Mesenchymal stem cell (in vitro differentiated cells and primary cell): Measurements from ENCODE around the gene YIF1B. TPM values are rescaled to one million over a fixed set of nuclear protein-coding genes. Genes with fewer than 3 reads are reported as not detected.
"Not testable (repeated sequence)": the region's sequence is repeated elsewhere in the genome, so short reads cannot be mapped to it uniquely, and the experiment has no call there.

Source experiments
- DNase-seq: peaks from one replicate; pipeline ENCODE4 v3.0.0-alpha.2; 2013
- H2AFZ ChIP-seq: one replicate; pipeline ENCODE4 v1.6.1; 2013; ENCODE audit warnings: low read depth, mild to moderate bottlenecking, control low read depth, inconsistent platforms, low read length, moderate library complexity
- H2AK5ac ChIP-seq: 2 replicates; pipeline ENCODE4 v1.6.1; 2013; ENCODE audit warnings: low read length, moderate library complexity, mild to moderate bottlenecking, inconsistent platforms; ENCODE audit not compliant: severe bottlenecking
- H2BK120ac ChIP-seq: one replicate; pipeline ENCODE4 v1.6.1; 2013; ENCODE audit warnings: low read depth, mild to moderate bottlenecking, inconsistent platforms, low read length, moderate library complexity
- H2BK12ac ChIP-seq, 2 experiments: one replicate each; pipeline ENCODE4 v1.6.1; 2013; ENCODE audit warnings: inconsistent platforms in 2 of 2, low read length in 2 of 2, mild to moderate bottlenecking in 2 of 2, moderate library complexity in 2 of 2, control low read depth in 1 of 2
- H2BK15ac ChIP-seq: one replicate; pipeline ENCODE4 v1.6.1; 2013; ENCODE audit warnings: mild to moderate bottlenecking, low read depth, inconsistent platforms; ENCODE audit not compliant: poor library complexity, severe bottlenecking
- H2BK5ac ChIP-seq: 2 replicates; pipeline ENCODE4 v1.6.1; 2013; ENCODE audit warnings: low read depth, mild to moderate bottlenecking, low read length, control low read depth, inconsistent platforms; ENCODE audit not compliant: poor library complexity, severe bottlenecking
- H3K14ac ChIP-seq, 2 experiments: one replicate each; pipeline ENCODE4 v1.6.1; 2013; ENCODE audit warnings: inconsistent platforms in 2 of 2, low read length in 2 of 2, control low read depth in 1 of 2, mild to moderate bottlenecking in 1 of 2, moderate library complexity in 1 of 2
- H3K18ac ChIP-seq, 2 experiments: one replicate each; pipeline ENCODE4 v1.6.1; 2013; ENCODE audit warnings: inconsistent platforms in 2 of 2, low read length in 2 of 2, control low read depth in 1 of 2, low read depth in 1 of 2, mild to moderate bottlenecking in 1 of 2
- H3K23ac ChIP-seq, 2 experiments: one replicate each; pipeline ENCODE4 v1.6.1; 2013; ENCODE audit warnings: inconsistent platforms in 2 of 2, low read length in 2 of 2, mild to moderate bottlenecking in 2 of 2, moderate library complexity in 2 of 2, control low read depth in 1 of 2
- H3K27ac ChIP-seq: 2 replicates; pipeline ENCODE4 v1.5.1; 2013; ENCODE audit warnings: mild to moderate bottlenecking, moderate library complexity, low read length, control low read depth, inconsistent platforms; ENCODE audit not compliant: poor library complexity, severe bottlenecking
- H3K27me3 ChIP-seq, 2 experiments: 2 replicates each; pipeline versions ENCODE4 v1.6.1 to v1.7.0; 2013; ENCODE audit warnings: low read length in 2 of 2, mild to moderate bottlenecking in 2 of 2, moderate library complexity in 2 of 2, control low read depth in 1 of 2, inconsistent platforms in 1 of 2; ENCODE audit not compliant: control insufficient read depth in 1 of 2, insufficient read depth in 1 of 2
- H3K36me3 ChIP-seq, 2 experiments: 2 replicates each; pipeline versions ENCODE4 v1.6.1 to v1.7.0; 2013; ENCODE audit warnings: low read length in 2 of 2, control low read depth in 1 of 2, inconsistent platforms in 1 of 2, low read depth in 1 of 2, mild to moderate bottlenecking in 1 of 2; ENCODE audit not compliant: insufficient read depth in 2 of 2, control insufficient read depth in 1 of 2
- H3K4ac ChIP-seq, 2 experiments: one replicate each; pipeline ENCODE4 v1.6.1; 2013; ENCODE audit warnings: inconsistent platforms in 2 of 2, low read length in 2 of 2, mild to moderate bottlenecking in 2 of 2, moderate library complexity in 2 of 2, control low read depth in 1 of 2, low read depth in 1 of 2
- H3K4me1 ChIP-seq: 2 replicates; pipeline ENCODE4 v1.6.1; 2013; ENCODE audit warnings: low read depth, low read length, control low read depth; ENCODE audit not compliant: control insufficient read depth, insufficient read depth
- H3K4me2 ChIP-seq: 2 replicates; pipeline ENCODE4 v1.6.1; 2013; ENCODE audit warnings: low read length, mild to moderate bottlenecking, inconsistent platforms; ENCODE audit not compliant: poor library complexity, severe bottlenecking
- H3K4me3 ChIP-seq, 2 experiments: 2 replicates each; pipeline versions ENCODE4 v1.5.1 to v1.7.0; 2013; ENCODE audit warnings: low read length in 2 of 2, mild to moderate bottlenecking in 2 of 2, control low read depth in 1 of 2, low read depth in 1 of 2; ENCODE audit not compliant: insufficient read depth in 1 of 2
- H3K79me1 ChIP-seq: replicated peaks from 2 replicates; pipeline ENCODE4 v1.6.1; 2013; ENCODE audit warnings: mild to moderate bottlenecking, control low read depth, low read length, inconsistent platforms; ENCODE audit not compliant: poor library complexity, severe bottlenecking
- H3K9ac ChIP-seq: 2 replicates; pipeline ENCODE4 v1.7.0; 2013; ENCODE audit warnings: mild to moderate bottlenecking, low read length, moderate library complexity
- H3K9me3 ChIP-seq: 2 replicates; pipeline ENCODE4 v1.7.0; 2013; ENCODE audit warnings: mild to moderate bottlenecking, low read length; ENCODE audit not compliant: control insufficient read depth
- H4K8ac ChIP-seq: one replicate; pipeline ENCODE4 v1.6.1; 2013; ENCODE audit warnings: inconsistent platforms, mild to moderate bottlenecking, low read length, moderate library complexity
- H4K91ac ChIP-seq: one replicate; pipeline ENCODE4 v1.6.1; 2013; ENCODE audit warnings: mild to moderate bottlenecking, low read length, inconsistent platforms
- whole genome bisulfite sequencing: methylation state at CpG from one replicate; pipeline ENCODE4 v1.1.7; 2013; ENCODE audit warnings: mixed read lengths; 5-methylcytosine and 5-hydroxymethylcytosine counted together
- polyA plus RNA-seq, 2 experiments: library from polyadenylated mRNA; stranded (reverse); fragments of 200-250 nt; gene quantifications; one replicate each; pipeline ENCODE4 v1.2.3, GENCODE V29; 2013

The YIF1B gene, protein sequence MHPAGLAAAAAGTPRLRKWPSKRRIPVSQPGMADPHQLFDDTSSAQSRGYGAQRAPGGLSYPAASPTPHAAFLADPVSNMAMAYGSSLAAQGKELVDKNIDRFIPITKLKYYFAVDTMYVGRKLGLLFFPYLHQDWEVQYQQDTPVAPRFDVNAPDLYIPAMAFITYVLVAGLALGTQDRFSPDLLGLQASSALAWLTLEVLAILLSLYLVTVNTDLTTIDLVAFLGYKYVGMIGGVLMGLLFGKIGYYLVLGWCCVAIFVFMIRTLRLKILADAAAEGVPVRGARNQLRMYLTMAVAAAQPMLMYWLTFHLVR
- 61.1 TPM for polyA plus RNA-seq (2013, experiment 1 of 2)
- 60.5 TPM for polyA plus RNA-seq (2013, experiment 2 of 2)

DNA sequence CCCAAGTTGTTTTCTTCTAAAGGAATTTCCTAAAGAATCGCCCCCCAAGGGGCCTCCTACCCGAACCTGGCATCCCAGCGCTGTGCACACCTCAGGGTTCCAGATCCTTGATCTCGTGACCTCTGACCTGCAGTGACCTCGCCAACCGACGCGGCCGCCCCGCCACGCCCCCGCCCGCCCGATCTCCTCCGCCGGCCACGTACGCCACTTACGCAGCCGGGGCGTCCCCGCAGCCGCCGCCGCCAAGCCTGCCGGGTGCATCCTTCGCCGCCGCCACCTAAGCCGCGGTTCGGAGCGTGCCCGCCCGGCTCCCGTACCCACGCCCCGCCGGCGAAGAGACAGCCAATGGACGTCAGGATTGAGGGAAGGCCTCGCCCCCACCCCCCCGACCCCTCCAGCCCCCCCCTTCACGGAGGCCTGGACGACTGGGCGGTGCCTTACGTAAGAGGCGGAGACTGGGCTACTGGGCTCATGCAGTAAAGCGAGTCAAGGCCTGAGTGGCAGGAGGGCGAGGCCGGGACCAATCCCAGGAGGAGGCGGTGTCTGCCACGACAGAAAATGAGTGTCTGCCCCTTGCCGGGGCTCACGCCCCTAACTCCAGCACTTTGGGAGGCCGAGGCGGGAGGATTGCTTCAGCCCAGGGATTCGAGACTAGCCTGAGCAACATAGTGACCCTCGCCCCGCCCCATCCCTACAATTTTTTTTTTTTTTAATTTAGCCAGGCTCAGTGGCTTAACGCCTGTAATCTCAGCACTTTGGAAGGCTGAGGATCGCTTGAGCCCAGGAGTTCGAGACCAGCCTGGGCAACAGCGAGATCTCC is at the start of gene YIF1B:
TSS of gene YIF1B (minus strand) at position 291 of the 820 bp plus-strand sequence. CDS start at position 261, 30 bp downstream.
- Histone ChIP-seq H4K91ac (peak within 1 kb of the TSS; percentile 92), H2BK5ac (no peak within 1 kb of the TSS), H3K9me3 (no peaks in the 10 kb centered on the region), H3K36me3 (no peaks in the 10 kb centered on the region), H2BK120ac (no peak within 1 kb of the TSS), H3K4ac (peak within 1 kb of the TSS in 1 of 2 experiments; percentile 97), H2BK15ac (no peak within 1 kb of the TSS), H4K8ac (peak within 1 kb of the TSS; percentile 98), H2BK12ac (peak within 1 kb of the TSS in 1 of 2 experiments; percentile 79), H3K14ac (peak within 1 kb of the TSS in 1 of 2 experiments; percentile 57), H3K9ac (peak within 1 kb of the TSS; percentile 92), H3K4me2 (peak within 1 kb of the TSS; percentile 97), H3K4me1 (peaks cover 24% of the 10 kb centered on the region), H3K27ac (peak within 1 kb of the TSS; percentile 29), H3K4me3 (peak within 1 kb of the TSS; percentile 77 to 84), H3K23ac (no peak within 1 kb of the TSS), H2AK5ac (peak within 1 kb of the TSS; percentile 72), H3K79me1 (peaks cover 24% of the 10 kb centered on the region), H3K18ac (peak within 1 kb of the TSS; percentile 83 to 95), H2AFZ (peak within 1 kb of the TSS; percentile 36), H3K27me3 (peaks cover 0 to 15% of the 10 kb centered on the region in 2 experiments)
- WGBS: under 1% methylated on average over 34 of the region's 64 CpGs
- DNase-seq: peak; percentile 97

DNA sequence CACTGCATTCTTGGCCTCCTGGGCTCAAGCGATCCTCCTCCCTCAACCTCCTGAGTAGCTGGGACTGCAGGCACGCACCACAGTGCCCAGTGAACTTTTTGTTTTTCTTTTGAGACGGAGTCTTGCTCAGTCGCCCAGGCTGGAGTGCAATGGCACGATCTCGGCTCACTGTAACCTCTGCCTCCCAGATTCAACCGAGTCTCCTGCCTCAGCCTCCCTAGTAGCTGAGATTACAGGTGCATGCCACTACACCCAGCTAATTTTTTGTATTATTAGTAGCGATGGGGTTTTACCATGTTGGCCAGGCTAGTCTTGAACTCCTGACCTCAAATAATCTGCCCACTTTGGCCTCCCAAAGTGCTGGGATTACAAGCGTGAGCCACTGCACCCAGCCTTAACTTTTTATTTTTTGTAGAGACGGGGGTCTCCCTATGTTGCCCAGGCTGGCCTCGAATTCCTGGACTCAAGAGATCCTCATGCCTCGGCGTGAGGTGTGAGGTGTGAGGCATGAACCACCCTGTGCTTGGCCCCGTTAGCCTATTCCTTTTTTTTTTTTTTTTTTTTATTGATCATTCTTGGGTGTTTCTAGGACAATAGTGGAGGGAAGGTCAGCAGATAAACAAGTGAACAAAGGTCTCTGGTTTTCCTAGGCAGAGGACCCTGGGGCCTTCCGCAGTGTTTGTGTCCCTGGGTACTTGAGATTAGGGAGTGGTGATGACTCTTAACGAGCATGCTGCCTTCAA is 47.4 kb upstream of the YIF1B start:
- H3K27ac ChIP-seq, H3K4ac ChIP-seq, H4K91ac ChIP-seq, H3K9ac ChIP-seq, H2BK120ac ChIP-seq, H4K8ac ChIP-seq, H2BK5ac ChIP-seq, H2BK15ac ChIP-seq, H3K9me3 ChIP-seq, H2AK5ac ChIP-seq, H3K79me1 ChIP-seq, H3K23ac ChIP-seq, H2BK12ac ChIP-seq, H3K36me3 ChIP-seq, H2AFZ ChIP-seq, H3K14ac ChIP-seq, H3K18ac ChIP-seq, DNase-seq: not testable (repeated sequence)
- H3K4me3 ChIP-seq: peak overlapping the region in 1 of 2 experiments; percentile 77
- peak overlapping the region; percentile 100 for H3K4me2 ChIP-seq
- peaks cover 39 to 64% of the 10 kb centered on the region in 2 experiments for H3K27me3 ChIP-seq
- peaks cover 13% of the 10 kb centered on the region for H3K4me1 ChIP-seq
- 86% methylated on average over 13 of the region's 16 CpGs for WGBS

DNA sequence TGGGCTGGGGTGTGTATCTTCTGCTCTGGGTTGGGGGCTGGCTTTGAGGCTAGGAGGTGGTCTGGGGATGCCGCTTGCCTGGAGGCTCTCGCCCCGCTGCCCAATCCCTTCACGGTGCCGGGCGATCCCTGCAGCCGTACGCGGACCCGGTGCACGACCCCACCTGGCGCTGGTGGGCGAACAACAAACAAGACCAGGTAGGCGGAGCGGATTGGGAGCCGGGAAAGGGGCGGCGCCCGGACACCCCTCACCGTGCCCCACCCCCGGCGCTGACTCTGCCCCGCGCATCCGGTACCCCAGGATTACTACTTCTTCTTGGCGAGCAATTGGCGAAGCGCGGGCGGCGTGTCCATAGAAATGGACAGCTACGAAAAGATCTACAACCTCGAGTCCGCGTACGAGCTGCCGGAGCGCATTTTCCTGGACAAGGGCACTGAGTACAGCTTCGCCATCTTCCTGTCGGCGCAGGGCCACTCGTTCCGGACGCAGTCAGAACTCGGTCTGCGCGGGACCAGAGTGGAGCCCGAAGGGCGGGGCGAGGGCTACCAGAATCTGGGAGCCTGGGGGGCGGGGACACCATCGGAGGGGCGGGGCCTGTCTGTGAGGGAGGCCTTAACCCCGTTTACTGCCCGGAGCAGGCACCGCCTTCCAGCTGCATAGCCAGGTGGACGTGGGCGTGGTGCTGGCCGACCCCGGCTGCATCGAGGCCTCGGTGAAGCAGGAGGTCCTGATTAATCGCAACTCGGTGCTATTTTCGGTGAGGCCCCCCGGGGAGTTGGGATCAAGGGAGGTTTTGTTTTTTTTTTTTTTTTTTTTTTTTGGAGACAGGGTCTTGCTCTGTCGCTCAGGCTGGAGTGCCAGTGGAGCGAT is 46.6 kb upstream of the YIF1B start:
- Histone ChIP-seq H3K9ac (peak overlapping the region; percentile 22), H3K18ac (peak overlapping the region in 1 of 2 experiments; percentile 56), H3K23ac (no peak overlapping the region), H4K8ac (no peak overlapping the region), H3K14ac (no peak overlapping the region), H3K4me2 (peak overlapping the region; percentile 100), H3K4me3 (peak overlapping the region; percentile 73 to 77), H3K27ac (peak overlapping the region; percentile 26), H2BK5ac (no peak overlapping the region), H2AK5ac (no peak overlapping the region), H3K4me1 (peaks cover 13% of the 10 kb centered on the region), H2AFZ (peak overlapping the region; percentile 75), H3K79me1 (no peaks in the 10 kb centered on the region), H3K9me3 (no peaks in the 10 kb centered on the region), H4K91ac (no peak overlapping the region), H3K36me3 (no peaks in the 10 kb centered on the region), H3K27me3 (peaks cover 34 to 61% of the 10 kb centered on the region in 2 experiments), H2BK15ac (no peak overlapping the region), H2BK120ac (no peak overlapping the region), H3K4ac (no peak overlapping the region), H2BK12ac (peak overlapping the region in 1 of 2 experiments; percentile 1)
- peak; percentile 71 for DNase-seq
- WGBS: 2% methylated on average over 68 of the region's 68 CpGs
